NCI-H446 treated with DMSO at 0.1 percent for 48 hours (cell line): ENCODE measurements around the gene CDK14.

ENCODE experiments used
- DNase-seq: peaks from one replicate; lab custom pipeline; 2025; lab: John Stamatoyannopoulos, UW

The CDK14 gene

GRCh38 chr7:90681336-90682022 is 85.4 kb downstream of the CDK14 start:
- no peak for DNase-seq

- DNase-seq = no peak
Observed at GRCh38 chr7:90686146-90686545, 90.0 kb downstream of the CDK14 start.

DNA sequence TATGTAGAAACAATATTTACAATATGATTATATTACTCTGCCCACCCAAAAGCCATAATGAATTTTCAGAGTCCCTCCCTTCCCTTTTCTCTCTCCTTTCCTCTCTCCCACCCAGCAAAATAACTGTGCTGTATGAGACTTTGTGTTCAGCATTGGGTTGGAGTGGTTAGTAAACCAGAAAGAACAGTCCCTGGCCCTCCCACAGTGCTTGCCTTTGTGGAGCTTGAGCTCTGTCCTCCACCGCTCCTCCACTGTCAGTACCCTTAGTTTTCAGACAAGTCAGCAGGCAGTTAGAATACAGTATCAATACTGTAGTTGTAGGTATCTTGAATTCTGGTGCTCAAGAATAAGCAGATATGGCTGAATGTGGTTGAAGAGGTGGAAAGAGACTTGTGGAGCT is 92.7 kb downstream of the CDK14 start:
- no peak for DNase-seq

DNA sequence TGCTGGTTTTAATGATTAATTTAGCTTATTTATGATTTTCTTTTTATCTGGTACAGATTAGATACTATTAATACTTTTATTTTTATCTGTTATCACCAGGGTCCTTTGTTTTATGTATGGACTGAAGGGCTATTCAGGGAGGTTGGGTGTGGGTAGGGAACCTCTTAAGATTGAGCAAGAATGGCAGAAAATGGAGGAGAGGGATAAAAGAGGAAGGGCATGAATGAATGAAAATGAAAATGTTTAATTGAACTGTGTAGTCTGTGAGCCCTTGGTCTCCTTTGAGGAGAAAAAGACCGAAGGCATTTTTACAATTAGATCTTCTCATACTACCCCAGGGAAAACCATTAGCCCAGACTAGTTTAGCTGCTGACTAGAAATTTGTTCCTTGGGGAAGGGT is 93.1 kb downstream of the CDK14 start:
- no peak for DNase-seq

DNA sequence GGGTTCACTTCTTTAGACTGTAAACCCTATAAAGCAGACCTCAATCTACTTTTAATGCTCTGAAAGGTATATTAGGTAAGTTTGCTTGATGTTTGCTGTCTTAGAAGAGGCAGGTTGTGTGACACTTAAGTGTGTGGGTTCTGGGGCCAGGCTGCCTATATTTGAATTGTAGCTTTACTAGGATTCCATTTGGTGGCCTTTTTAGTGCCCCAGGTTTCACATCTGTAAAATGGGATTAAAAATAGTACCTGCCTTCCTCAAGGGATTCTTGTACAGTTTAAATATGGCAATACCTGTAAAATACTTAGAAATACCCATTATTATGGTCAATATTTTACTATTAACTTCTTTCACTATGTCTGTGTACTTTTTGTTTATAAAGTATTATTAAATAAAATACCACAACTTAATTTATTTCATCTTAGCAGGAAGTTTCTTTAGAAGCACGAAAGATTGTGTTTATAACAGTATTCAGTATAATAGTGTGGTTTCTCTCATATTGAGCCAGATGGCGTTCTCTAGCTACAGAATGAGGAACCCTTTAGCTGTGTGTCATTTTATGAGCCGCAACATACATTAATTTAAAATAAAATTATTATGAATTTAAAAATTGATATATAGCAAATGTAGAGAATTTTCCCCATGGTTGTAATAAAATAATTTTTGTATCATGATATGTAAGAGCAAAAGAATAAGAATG is 94.2 kb downstream of the CDK14 start:
- no peak for DNase-seq

- no peak for DNase-seq
Observed at GRCh38 chr7:90692396-90692795, 96.3 kb downstream of the CDK14 start.

DNA sequence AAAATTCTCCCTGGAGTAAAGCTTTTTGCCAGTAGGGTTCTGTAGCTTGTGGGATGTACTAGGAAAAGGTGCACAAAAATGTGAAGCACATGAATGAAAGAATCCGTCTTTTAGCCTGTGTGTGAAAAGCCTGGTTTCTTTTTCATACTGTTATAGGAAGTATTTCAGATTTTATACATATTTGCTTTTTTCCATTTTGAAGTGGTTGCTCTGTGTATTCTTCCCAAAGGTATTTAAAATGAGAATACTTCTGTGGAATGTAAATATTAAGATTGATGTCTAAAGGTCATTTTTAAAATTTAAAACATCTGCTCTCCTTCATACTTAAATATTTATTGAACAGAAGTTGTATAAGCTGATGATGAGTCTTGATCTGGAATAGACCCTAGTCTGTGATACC is 96.8 kb downstream of the CDK14 start:
- no peak for DNase-seq

- DNase-seq = no peak
Observed at GRCh38 chr7:90693939-90694338, 97.8 kb downstream of the CDK14 start.

GRCh38 chr7:90698616-90699015 is 102.5 kb downstream of the CDK14 start:
- DNase-seq = no peak

- no peak for DNase-seq
Observed at GRCh38 chr7:90701021-90701420, 104.9 kb downstream of the CDK14 start.

GRCh38 chr7:90701771-90702170 is 105.7 kb downstream of the CDK14 start:
- DNase-seq = no peak

- no peak for DNase-seq
Observed at GRCh38 chr7:90705391-90706071, 109.4 kb downstream of the CDK14 start.

DNA sequence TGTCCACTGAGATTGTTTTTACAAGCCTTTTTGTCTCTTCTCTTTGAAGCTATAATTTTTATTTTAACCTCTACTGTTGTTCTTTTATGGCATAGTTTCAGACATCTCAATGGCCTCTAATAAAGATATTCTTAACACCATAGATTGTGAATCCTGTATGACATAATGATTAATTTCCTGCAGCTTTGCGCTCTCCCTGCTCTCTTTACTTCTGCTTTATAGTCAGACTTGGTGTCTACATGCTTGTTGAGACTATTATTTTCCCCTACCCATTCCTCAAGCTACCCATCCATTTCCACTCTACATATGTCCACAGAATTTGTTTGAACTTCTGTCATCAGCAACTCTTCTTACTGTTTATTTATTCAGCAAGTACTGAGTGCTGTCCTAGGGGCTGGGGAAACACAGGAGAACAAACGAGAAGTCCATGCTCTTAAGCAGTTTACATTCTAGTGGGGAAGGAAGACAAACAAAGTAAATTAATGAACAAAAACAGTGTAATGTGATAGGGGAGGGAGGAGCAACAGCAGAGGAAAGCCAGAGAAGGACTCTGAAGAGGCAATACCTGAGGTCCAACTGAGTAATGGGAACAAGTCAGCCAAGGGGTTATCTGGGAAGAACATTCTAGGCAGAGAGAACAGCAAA is 110.1 kb downstream of the CDK14 start:
- DNase-seq = no peak

DNA sequence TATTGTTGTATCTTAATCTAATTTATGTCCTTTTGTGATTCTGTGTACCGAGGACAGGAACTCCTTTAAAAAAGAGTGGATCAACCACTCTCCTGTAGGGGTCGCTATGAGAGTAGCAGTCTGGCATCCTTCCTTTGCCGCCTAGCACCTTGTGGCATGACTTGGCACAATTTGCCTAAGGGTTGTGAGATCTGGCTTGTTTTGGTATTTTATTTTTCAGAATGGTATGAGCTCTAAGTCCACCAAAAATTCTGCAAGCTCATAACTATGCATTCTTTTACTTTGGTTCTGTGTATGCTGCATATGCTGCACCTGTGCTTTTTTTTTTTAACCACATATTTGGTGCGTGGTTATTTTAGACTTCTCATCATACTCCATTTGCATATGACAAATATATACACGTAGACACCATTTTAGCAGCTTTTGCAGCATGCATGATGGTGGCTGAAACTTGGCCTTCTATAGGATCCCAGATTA is 112.8 kb downstream of the CDK14 start:
- DNase-seq = peak; percentile 53

GRCh38 chr7:90709501-90710465 is 113.7 kb downstream of the CDK14 start:
- DNase-seq = peak; percentile 29

GRCh38 chr7:90710466-90710850 is 114.3 kb downstream of the CDK14 start:
- no peak for DNase-seq

DNA sequence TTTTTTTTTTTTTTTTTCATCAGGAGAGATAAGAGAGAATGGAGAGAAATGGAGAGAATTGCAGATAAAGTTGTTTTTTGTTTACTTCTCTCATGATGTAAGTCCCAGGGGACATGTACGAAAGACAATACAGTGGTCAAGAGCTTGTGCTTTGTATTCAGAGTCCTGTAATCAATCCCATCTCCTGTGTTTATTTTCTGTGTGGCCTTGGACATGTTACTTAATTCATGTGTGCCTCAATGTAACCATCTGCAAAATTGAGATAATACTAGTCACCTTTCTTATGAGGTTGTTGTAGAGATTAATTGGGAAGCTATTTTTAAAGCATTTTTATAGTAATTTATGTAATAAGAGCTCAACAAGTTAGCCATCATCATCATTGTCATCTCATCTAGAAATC is 117.5 kb downstream of the CDK14 start:
- DNase-seq = no peak

DNA sequence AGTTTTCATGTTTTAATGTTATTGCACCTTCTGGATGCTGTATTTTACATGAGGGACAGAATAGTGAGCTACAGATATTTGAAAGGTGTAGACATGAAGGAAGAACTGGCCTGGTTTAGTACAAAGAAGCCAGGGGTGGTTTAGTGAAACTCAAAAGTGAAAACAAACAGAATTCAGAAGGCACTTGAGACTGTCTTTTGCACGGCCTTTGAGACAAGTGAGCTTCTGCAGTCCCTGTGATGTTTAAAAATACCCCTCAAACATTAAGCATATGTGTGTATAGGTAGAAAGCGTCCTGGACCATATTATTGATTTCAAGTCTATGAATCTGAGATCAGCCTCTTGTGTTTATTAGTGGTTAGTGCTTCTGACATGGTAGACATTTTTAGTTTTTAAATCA is 118.9 kb downstream of the CDK14 start:
- DNase-seq = no peak

- DNase-seq = no peak
Observed at GRCh38 chr7:90717296-90718060, 121.4 kb downstream of the CDK14 start.

DNA sequence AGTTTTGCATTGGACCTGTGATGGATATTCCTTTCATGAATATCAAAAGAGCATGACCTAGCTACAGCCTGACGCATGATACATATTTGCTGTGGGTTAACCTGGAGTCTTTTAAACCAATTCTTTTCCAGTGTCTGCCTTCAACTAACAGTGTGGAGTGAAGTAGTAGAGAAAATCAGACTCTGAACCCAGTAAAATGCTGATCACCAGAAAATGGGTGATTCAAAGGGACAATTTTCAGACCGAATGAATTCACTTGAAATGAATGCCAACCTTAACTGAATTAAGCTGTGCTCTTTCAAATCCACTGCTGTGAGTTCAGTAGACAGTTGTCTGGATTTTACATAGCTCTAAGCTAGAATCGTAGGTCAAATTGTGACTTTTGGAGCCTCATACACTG is 123.0 kb downstream of the CDK14 start:
- no peak for DNase-seq
